ENCODE measurements around the gene SAMD14.

Gene SAMD14

DNA sequence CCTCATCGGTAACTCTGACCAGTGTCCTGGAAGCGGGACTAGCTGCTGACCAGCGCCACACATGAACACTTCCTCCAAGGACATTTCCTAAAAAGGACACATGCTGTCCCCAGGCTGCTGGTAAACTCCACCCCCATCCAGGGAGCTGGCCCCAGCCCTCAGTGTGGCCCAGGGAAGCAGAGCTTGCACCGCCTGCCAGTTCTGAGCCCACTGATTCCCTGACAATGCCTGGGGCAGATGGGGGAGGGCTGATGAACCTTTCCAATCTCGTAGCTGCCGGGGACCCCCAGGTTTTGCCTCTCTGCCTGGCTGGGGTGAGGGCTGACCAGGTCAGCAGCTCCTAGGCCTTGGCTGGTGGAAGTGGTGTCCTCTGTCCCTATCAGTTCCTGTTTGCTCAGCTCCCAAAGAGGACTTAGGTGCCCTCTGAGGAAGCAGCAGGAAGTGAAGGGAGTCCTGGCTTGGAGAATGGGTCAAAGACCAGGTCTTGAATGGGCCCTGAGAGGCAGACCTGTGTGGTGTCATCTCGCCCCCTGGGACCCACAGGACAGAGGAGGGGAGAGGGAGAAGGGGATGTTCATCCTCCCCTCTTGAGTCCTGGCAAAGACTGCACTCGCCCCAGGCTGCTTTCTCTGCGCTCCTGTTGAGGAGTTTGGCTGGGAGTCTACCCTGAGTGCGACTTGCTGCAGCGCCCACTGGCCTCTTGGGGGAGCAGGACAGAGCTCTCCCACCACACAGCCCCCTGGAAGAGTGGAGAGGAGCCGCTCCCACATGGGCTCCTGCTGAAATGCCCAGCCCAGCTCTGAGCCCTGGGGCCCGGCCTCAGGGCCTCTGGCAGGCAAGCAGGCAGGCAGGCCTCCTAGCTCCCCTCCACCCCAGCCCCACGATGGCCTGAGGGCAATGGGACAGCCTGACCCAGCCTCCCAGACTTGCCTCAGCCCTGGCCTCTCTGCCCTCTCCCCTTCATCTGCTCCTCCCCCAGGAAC, 18.0 kb downstream of the SAMD14 start:
- no peak for DNase-seq (ENCODE audit: low read depth)

DNA sequence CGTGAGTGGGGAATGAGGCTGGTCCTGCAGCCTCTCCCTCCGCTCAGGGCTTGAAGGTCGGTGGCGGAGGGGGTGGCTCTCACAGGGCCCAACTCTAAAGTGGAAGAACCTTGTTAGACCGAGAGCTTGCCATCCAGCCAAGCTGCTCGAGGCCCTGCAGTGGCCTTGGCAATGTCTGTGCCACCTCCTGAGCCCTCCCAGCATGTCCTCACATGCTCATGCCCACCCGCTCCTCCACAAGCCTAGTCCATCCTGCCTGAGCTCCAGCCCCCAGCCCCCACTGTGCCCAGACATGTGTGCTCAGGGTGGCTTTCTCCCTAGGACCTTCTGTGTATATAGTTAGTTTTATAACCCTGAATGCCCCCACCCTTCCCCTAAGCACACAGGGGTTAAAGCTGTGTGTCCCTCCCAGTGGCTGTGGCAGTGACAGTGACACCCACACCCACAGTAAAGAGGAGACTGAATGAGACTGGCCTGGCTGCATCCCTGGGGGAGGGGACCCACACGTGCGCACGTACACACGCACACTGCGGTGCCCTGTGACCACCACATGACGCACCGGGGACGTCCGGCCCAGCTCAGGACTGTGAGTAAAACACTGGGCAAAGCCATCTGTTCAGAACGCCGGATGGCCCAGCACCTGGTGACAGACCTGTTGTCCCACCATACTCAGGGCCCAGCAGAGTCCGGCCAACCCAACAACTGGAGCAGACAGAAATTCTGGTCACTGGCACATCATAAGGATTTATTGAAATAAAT, 19.2 kb downstream of the SAMD14 start:
- no peak for DNase-seq (ENCODE audit: low read depth)

- no peak for DNase-seq (ENCODE audit: low read depth)
Observed at GRCh38 chr17:50109785-50110184, 20.2 kb downstream of the SAMD14 start.

DNA sequence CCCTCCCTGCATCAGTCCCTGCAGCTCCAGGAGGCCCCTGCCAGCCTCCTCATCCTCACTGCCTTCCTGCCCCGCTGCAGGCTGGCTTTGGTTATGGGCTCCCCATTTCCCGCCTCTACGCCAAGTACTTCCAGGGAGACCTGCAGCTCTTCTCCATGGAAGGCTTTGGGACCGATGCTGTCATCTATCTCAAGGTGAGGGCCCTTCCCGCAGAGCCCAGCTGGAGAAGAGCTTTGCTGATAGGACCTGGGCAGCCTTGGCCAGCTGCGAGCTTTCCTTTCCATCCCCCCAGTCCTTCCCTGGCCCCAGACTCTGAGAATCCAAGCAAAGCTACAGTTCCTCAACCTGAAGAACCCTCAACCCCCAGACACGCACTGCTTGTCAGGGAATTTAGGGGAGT, 20.8 kb downstream of the SAMD14 start:
- DNase-seq (ENCODE audit: low read depth) = no peak

DNA sequence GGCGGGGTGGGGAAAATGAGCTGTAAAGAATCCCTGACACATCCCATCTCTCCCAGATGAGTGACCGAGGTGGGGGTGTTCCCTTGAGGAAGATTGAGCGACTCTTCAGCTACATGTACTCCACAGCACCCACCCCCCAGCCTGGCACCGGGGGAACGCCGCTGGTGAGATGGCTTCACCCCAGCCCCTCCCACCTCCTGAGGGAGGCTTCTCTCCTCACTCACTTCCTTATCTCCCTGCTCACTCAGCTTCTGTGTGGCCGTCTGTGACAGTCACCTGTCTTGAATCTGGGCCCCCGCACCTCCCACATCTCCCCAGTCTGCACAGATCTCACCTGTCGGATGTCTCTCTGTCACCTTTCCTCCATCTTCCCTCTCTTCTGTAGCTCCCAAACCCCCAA, 21.4 kb downstream of the SAMD14 start:
- no peak for DNase-seq (ENCODE audit: low read depth)

- DNase-seq (ENCODE audit: low read depth) = no peak
Observed at GRCh38 chr17:50107790-50108414, 22.1 kb downstream of the SAMD14 start.

GRCh38 chr17:50106393-50107131, 23.4 kb downstream of the SAMD14 start:
- no peak for DNase-seq (ENCODE audit: low read depth)

GRCh38 chr17:50105811-50106210, 24.1 kb downstream of the SAMD14 start:
- DNase-seq (ENCODE audit: low read depth) = no peak

- no peak for DNase-seq (ENCODE audit: low read depth)
Observed at GRCh38 chr17:50103941-50104340, 26.0 kb downstream of the SAMD14 start.

GRCh38 chr17:50103252-50103651, 26.7 kb downstream of the SAMD14 start:
- DNase-seq (ENCODE audit: low read depth) = no peak

- no peak for DNase-seq (ENCODE audit: low read depth)
Observed at GRCh38 chr17:50102164-50102991, 27.6 kb downstream of the SAMD14 start.

- no peak for DNase-seq (ENCODE audit: low read depth)
Observed at GRCh38 chr17:50101346-50102163, 28.4 kb downstream of the SAMD14 start.

- no peak for DNase-seq (ENCODE audit: low read depth)
Observed at GRCh38 chr17:50100921-50101345, 29.0 kb downstream of the SAMD14 start.

DNA sequence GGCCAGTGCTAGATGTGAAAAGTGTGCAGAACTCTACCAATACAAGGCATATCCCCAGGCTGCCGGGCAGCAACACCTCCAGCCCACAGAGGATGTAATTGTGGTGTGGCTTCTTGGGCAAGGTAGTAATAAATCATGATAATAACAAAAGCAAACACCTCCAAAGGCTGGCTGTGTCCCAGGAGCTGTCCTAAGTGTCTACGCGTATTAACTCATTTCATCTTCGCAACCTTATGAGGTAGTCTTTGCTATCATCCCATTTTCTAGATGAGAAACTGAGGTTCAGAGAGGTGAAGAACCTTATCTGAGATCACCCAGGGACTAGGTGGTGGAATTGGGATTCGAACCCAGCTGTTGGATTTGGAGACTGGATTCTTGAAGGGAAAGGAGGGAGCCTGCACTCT, 29.5 kb downstream of the SAMD14 start:
- no peak for DNase-seq (ENCODE audit: low read depth)

DNA sequence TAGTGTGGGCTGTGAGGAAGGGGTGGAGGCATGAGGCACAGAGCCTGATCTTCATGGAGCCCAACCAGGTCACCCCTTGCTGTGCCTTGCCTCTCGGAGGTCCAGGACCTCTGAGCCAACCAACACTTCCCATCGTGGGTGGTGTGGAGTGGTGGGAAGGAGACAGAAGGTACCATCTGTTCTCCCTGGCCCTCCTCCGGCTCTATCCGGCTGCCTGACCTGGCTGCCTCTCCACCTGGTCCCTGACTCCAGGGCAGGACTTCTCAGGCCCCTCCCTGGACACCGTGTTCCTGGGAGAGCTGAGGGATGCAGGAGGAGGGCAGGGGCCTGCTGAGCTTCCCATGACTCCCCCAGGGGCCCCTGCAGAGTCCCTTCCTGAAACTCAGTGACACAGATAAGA, 31.0 kb downstream of the SAMD14 start:
- DNase-seq (ENCODE audit: low read depth) = no peak

DNA sequence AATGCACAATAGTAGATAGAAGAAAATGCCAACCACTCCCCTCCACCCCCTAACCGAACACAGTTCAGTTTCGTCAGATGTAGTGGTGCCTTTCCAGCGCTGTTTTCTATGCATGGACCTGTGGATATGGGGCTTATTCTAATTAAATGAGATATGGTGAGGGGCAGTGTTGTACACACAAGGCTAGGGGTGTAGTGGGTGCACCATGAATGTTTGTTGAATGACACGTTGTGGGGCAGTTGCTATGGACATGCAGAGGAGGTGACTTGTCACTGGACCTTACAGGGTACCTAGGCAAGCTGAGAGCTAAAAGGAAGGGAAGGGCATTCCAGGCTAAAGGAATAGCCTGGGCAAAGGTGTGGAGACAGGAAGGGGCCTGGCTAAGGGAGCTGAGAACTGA, 31.4 kb downstream of the SAMD14 start:
- no peak for DNase-seq (ENCODE audit: low read depth)

- DNase-seq (ENCODE audit: low read depth) = no peak
Observed at GRCh38 chr17:50097926-50098325, 32.0 kb downstream of the SAMD14 start.

DNA sequence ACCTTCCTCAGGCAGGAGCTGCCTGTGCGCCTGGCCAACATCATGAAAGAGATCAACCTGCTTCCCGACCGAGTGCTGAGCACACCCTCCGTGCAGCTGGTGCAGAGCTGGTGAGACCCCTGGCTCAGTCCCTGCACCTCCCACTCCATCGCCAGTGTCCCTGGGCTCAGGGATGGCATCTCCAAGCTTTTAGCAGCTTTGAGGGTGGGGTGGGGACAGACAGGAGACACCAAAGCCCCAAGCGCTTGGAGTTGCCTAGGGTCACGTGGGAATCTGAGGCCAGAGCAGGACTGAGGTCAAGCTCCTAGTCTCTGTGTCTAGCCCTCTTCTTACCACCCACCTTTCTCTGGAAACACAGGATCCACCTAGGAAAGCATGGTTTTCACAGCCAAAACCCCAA, 32.5 kb downstream of the SAMD14 start:
- no peak for DNase-seq (ENCODE audit: low read depth)

- DNase-seq (ENCODE audit: low read depth) = no peak
Observed at GRCh38 chr17:50096758-50097157, 33.2 kb downstream of the SAMD14 start.

- no peak for DNase-seq (ENCODE audit: low read depth)
Observed at GRCh38 chr17:50096092-50096491, 33.9 kb downstream of the SAMD14 start.

All from non-pigmented ciliary epithelial cell (primary cell).